Adrenal gland (tissue), 5 donors: ENCODE results near the gene PRDM15.

Source experiments
- CTCF ChIP-seq, 6 experiments: fragments of 450-650 bp in 4 of 6; fragments of 200-600 bp in 2 of 6; sonication (generic) in 1 of 6; IDR thresholded peaks; 1 replicate in 5 of 6; 2 replicates in 1 of 6; pipeline versions ENCODE4 v1.5.1 to v1.8.0; 2016 to 2021; ENCODE audit warnings: antibody characterized with exemption in 6 of 6, mild to moderate bottlenecking in 2 of 6, moderate library complexity in 1 of 6
- POLR2A ChIP-seq, 2 donors: fragments of 450-650 bp; IDR thresholded peaks; one replicate each; pipeline ENCODE4 v1.6.1; 2017; ENCODE audit warnings: antibody characterized with exemption in 2 of 2, mild to moderate bottlenecking in 2 of 2, moderate library complexity in 1 of 2
- donor health status: DM: no; HTN: no; CAD: no.

GRCh38 chr21:41755934-41756773, 123.0 kb downstream of the PRDM15 start:
- TF ChIP-seq CTCF (IDR thresholded peaks at IDR 0.05) (no peak), POLR2A (IDR thresholded peaks at IDR 0.05) (no peak)
